ENCODE results near the gene CCDC157.

The CCDC157 gene

DNA sequence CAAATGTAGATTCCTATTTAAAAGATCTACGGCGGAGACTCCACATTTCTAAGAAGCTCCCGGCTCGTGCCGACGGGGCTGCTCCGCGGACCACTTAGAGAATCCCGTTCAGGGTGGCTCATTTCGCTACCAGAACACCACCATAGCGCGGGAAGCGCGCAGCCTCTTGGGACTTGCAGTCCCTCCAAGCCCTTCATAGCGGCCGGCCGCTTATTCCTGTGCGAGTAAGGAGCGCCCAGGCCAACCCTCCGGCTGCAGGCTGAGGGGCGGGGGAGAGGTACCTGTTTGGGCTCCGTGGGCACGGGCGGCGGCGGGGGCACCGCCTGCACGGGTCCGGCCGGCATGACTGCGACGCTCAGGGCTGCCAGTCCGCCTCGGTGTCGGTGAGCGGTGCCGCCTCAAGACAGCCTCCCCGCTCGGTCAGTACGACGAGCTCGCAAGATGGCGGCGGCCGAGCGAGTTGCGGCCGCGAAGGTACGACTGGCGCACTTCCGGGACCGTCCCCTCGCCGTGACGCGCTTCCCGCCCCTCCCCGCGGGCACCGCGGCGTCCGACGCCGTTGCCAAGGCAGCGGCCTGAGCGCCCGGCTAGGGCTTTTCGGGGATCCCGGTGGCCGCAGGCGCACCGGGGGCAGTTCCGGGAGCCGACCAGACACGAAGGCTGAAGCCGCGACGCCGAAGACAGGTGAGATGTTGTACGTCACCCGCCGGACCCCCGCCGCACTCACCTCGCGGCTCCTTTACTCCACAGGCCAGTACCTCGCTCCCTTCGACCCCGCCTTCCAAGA is at the start of gene CCDC157, which contains the start of gene SF3A1:
TSS of gene CCDC157 (plus strand) at position 559 of the 787 bp plus-strand sequence. CDS start 8,994 bp downstream, outside the sequence.
TSS of gene SF3A1 (minus strand) at position 446 of the 787 bp plus-strand sequence. CDS start at position 344, 102 bp downstream.
- in situ Hi-C loops (cut with HindIII; ENCODE audit: low sequenced_read_pairs): no loop called here

DNA sequence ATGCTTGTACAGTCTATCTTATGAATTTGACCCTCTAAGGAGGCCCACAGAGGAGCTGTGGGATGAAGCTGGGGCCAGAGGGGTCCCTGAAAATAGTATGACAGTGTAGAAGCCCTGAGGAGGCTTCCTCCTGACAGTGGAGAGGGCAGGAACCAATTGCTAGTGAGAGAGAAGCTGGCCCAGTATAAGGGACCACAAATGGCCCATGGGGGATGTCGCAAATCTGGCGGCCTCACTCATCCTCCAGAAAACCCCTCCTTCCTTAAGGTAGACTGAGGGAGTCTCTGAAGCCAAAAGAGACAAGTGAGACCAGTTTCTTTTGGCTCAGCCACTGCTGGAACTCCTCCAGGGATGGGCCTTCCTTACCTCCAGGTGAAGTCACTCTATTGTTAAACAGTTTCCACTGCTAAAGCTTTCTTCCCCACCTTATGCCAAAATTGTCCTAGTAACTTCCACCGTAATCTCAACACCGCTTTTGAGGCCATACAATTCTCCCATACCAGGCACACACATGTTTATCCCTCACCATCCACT is 49.7 kb upstream of the CCDC157 start:
- in situ Hi-C loops (cut with HindIII; ENCODE audit: low sequenced_read_pairs): no loop called here

DNA sequence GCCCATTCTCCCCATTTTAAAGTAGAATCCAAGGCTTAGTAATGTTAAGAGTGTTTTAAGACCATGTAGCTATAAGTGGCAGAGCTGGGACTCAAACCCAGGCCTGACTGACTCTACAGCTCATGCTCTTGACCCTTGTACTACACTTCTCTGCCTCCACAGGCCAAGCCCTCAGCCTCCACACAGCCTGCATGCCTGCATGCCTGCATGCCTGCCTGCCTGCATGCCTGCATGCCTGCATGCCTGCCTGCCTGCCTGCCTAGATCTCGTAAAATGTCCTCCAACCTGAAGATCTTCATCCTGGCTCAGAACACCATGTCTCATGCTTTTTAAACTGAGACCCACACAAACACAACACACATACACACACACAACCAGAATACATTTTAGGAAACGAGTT is 48.7 kb upstream of the CCDC157 start:
- in situ Hi-C loops (cut with HindIII; ENCODE audit: low sequenced_read_pairs): no loop called here

DNA sequence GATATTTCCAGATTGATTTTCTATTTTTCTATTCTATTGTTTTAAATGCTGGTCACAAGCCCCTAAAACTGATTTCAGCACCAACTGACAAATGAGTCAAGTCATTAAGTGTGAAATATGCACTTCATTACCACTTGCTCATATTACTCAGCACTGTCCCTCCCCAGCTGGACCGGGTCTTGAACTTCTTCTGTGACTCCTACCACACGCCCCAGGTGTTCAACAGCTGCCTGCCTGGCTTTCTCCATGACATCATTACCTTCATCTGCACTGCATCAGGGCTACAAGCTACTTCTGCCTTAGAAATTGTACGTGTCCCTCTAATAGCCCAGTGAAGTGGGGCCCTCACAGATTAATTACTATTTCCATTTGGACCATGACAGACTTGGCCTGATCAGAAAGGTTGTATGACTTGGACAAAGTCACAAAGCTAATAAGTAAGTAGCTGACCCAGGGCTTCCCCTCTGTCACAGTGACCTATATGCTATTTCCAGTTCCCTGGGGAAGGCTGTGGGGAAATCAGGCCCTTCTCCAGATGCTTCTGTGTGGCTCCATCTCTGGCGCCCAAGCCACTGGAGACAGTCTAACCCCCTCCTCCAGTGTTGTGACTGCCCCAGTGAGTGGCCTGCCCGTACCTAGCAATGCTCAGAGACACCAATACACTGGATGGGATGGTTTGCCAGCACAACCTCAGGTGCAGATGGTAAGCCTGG is 48.1 kb upstream of the CCDC157 start:
- in situ Hi-C loops (cut with HindIII; ENCODE audit: low sequenced_read_pairs): no loop called here

GRCh38 chr22:30309951-30310741 is 46.7 kb upstream of the CCDC157 start:
- in situ Hi-C loops (cut with HindIII; ENCODE audit: low sequenced_read_pairs): no loop called here

- in situ Hi-C loops (cut with HindIII; ENCODE audit: low sequenced_read_pairs): no loop called here
Measured at GRCh38 chr22:30310881-30311771, 45.7 kb upstream of the CCDC157 start.

GRCh38 chr22:30312053-30312452 is 44.8 kb upstream of the CCDC157 start:
- in situ Hi-C loops (cut with HindIII; ENCODE audit: low sequenced_read_pairs): no loop called here

GRCh38 chr22:30313527-30314363 is 43.1 kb upstream of the CCDC157 start:
- in situ Hi-C loops (cut with HindIII; ENCODE audit: low sequenced_read_pairs): no loop called here

DNA sequence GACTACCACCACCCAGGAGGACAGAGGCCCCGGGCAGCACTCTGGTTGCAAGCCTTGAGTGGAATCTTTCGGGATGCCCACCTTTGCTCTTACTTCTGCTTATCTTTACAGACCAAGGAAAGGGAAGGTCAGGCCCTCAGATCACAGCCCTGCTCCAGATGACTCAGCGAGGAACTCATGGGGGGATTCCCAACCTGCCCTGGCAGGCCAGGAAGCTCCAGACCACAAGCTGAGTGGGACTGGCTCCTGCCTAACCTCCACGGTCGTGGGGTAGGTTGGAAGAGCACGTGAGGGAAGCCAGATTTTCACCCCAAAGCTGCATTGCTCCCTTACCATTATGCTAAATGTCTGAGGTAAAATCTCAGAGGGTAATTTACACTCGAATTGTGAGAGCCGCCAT is 41.9 kb upstream of the CCDC157 start:
- in situ Hi-C loops (cut with HindIII; ENCODE audit: low sequenced_read_pairs): no loop called here

DNA sequence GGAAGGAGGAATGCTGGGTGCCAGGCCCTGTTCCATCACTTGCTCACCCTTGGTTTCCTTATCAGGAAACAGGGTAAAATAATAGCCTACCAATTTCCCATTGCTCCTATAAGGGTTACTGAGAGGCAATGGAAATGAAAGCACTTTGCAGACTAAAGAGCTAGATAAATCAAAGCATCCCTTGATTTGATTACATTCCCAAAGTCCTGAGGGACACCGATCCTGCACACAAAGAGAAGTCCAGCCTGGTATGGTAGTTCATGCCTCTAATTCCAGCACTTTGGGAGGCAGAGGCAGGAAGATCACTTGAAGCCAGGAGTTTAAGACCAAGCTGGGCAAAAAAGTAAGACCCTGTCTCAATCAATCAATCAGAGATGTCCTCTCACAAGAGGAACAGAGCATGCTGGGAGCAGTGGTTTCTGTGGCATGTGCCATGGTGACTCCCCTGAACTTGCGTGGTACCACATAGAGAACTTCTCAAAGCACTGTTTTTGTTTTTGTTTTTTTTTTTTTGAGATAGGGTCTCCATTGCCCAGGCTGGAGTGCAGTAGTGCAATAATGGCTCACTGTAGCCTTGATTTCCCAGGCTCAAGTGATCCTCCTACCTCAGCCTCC is 40.7 kb upstream of the CCDC157 start:
- in situ Hi-C loops (cut with HindIII; ENCODE audit: low sequenced_read_pairs): no loop called here

GRCh38 chr22:30317778-30318177 is 39.0 kb upstream of the CCDC157 start:
- in situ Hi-C loops (cut with HindIII; ENCODE audit: low sequenced_read_pairs): no loop called here

DNA sequence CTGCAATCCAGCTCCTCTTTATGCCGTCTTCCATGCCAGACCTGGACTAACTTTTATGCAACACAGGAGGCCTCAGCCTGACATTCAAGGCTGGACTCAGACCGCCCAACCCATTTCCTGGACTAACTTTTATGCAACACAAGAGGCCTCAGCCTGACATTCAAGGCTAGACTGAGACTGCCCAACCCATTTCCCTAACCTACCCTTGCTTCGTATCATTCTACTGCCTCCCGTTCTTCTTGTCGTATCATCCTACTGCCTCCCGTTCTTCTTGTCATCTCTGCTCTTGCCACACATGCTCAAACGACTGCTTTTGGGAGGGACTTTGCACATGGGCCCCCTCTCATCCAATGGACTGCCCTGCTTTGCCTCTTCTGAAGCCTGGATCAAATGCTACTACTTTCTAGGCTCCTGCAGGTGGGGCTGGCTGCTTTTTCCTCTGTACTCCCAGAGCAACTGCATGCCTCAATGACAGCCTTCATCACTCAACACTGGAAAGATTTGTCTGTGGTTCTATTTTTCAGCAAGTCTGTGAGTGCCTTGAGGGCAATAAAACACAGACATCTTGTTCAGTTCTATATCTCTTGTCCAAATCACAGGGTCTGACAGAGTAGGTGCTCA is 37.9 kb upstream of the CCDC157 start:
- in situ Hi-C loops (cut with HindIII; ENCODE audit: low sequenced_read_pairs): no loop called here

GRCh38 chr22:30320021-30320556 is 36.7 kb upstream of the CCDC157 start:
- in situ Hi-C loops (cut with HindIII; ENCODE audit: low sequenced_read_pairs): loop anchor here (10.0 kb wide), 1 partner anchor 125 kb away; no protein-coding TSS in a partner anchor

DNA sequence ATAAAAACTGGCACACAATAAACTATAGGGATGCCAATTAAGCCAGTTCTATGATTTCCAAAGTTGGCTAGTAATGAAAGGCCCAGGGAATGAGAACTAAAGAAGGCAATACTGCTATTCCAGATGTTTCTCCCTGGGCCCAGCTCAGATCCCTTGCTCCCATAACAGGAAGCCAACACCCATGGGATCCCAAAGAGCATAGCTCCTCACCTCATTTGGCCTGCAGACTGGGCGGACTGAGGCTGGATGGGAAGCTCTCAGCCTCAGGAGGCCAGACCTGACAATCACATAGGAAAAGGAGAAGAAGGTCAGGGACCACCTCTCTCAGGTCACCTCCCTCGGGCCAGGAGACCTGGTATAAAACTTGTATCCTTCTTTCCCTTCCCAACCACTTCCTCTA is 35.3 kb upstream of the CCDC157 start:
- in situ Hi-C loops (cut with HindIII; ENCODE audit: low sequenced_read_pairs): loop anchor here (10.0 kb wide), 1 partner anchor 123 kb away; no protein-coding TSS in a partner anchor

DNA sequence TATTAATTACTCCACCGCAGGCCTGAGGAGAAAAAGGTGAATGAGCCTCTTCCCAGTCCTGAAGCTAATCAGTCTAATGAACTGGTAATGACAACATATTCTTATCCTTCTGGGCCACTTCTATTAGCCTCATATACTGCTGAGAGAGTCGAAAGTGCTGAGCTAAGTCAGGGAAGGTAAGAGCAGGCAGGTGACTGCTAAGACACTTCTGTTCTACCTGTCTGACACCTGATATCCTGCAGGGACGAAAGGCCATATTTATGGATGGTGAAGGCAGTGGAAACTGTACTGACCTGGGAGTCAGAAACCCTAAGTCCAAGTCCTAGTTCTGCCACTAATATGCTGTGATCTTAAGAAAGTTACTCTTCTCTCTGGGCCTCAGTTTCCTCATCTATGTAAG is 33.6 kb upstream of the CCDC157 start:
- in situ Hi-C loops (cut with HindIII; ENCODE audit: low sequenced_read_pairs): loop anchor here (10.0 kb wide), 1 partner anchor 122 kb away; no protein-coding TSS in a partner anchor

- in situ Hi-C loops (cut with HindIII; ENCODE audit: low sequenced_read_pairs): loop anchor here (10.0 kb wide), 1 partner anchor 121 kb away; no protein-coding TSS in a partner anchor
Measured at GRCh38 chr22:30324014-30324730, 32.6 kb upstream of the CCDC157 start.
